ENCODE measurements around the gene SPNS2. TPM values are rescaled to one million over a fixed set of nuclear protein-coding genes. Genes with fewer than 3 reads are reported as not detected.

SPNS2 gene
- total RNA-seq, 1 donor from 2014 or later, result 0.38 TPM

GRCh38 chr17:4505187-4505586, 6.5 kb downstream of the SPNS2 start:
- intact Hi-C loops (cut with micrococcal nuclease), result no loop called here
- CTCF ChIA-PET, result no interaction called here
- DNase-seq, result no peak
- Mint-ChIP-seq H3K4me3 (no peak overlapping the region), H3K27me3 (peaks cover 62% of the 10 kb centered on the region), H3K27ac (no peak overlapping the region), H3K4me1 (peaks cover 10% of the 10 kb centered on the region), H3K9me3 (no peaks in the 10 kb centered on the region), H3K36me3 (ENCODE audit: low read depth) (no peaks in the 10 kb centered on the region)
- no peak for TF ChIP-seq CTCF (IDR thresholded peaks at IDR 0.05)
- POLR2A ChIA-PET, result no interaction called here
- no peak for ATAC-seq (ENCODE audit: low read depth)

- no peak overlapping the region for H3K27ac Mint-ChIP-seq
- no peak overlapping the region for H3K4me3 Mint-ChIP-seq
- DNase-seq, result no peak
- H3K27me3 Mint-ChIP-seq, result peaks cover 60% of the 10 kb centered on the region
- POLR2A ChIA-PET, result no interaction called here
- no peak for ATAC-seq (ENCODE audit: low read depth)
- peaks cover 2% of the 10 kb centered on the region for H3K4me1 Mint-ChIP-seq
- H3K36me3 Mint-ChIP-seq (ENCODE audit: low read depth), result no peaks in the 10 kb centered on the region
- H3K9me3 Mint-ChIP-seq, result no peaks in the 10 kb centered on the region
- no peak for TF ChIP-seq CTCF (IDR thresholded peaks at IDR 0.05)
- intact Hi-C loops (cut with micrococcal nuclease), result no loop called here
- CTCF ChIA-PET, result no interaction called here
These were observed 7.6 kb downstream of the SPNS2 start for GRCh38 chr17:4506175-4506813.

GRCh38 chr17:4506892-4507291, 8.2 kb downstream of the SPNS2 start:
- CTCF ChIA-PET, result no interaction called here
- intact Hi-C loops (cut with micrococcal nuclease), result no loop called here
- DNase-seq (no peak), ATAC-seq (ENCODE audit: low read depth) (no peak)
- Mint-ChIP-seq H3K9me3 (no peaks in the 10 kb centered on the region), H3K27ac (no peak overlapping the region), H3K27me3 (peaks cover 55% of the 10 kb centered on the region), H3K4me1 (peaks cover 2% of the 10 kb centered on the region), H3K4me3 (no peak overlapping the region), H3K36me3 (ENCODE audit: low read depth) (no peaks in the 10 kb centered on the region)
- TF ChIP-seq CTCF (IDR thresholded peaks at IDR 0.05), result no peak
- POLR2A ChIA-PET, result no interaction called here

GRCh38 chr17:4507361-4508111, 8.9 kb downstream of the SPNS2 start:
- ATAC-seq (ENCODE audit: low read depth), result no peak
- POLR2A ChIA-PET, result no interaction called here
- H3K36me3 Mint-ChIP-seq (ENCODE audit: low read depth), result no peaks in the 10 kb centered on the region
- H3K9me3 Mint-ChIP-seq, result no peaks in the 10 kb centered on the region
- CTCF ChIA-PET, result no interaction called here
- peaks cover 2% of the 10 kb centered on the region for H3K4me1 Mint-ChIP-seq
- intact Hi-C loops (cut with micrococcal nuclease), result no loop called here
- no peak for DNase-seq
- H3K4me3 Mint-ChIP-seq, result no peak overlapping the region
- TF ChIP-seq CTCF (IDR thresholded peaks at IDR 0.05), result no peak
- H3K27ac Mint-ChIP-seq, result no peak overlapping the region
- peaks cover 54% of the 10 kb centered on the region for H3K27me3 Mint-ChIP-seq

GRCh38 chr17:4508207-4508606, 9.5 kb downstream of the SPNS2 start:
- DNase-seq, result no peak
- POLR2A ChIA-PET, result no interaction called here
- Mint-ChIP-seq H3K4me3 (no peak overlapping the region), H3K4me1 (peaks cover 2% of the 10 kb centered on the region), H3K36me3 (ENCODE audit: low read depth) (no peaks in the 10 kb centered on the region), H3K9me3 (no peaks in the 10 kb centered on the region), H3K27me3 (peaks cover 49% of the 10 kb centered on the region), H3K27ac (no peak overlapping the region)
- ATAC-seq (ENCODE audit: low read depth), result no peak
- intact Hi-C loops (cut with micrococcal nuclease), result no loop called here
- TF ChIP-seq CTCF (IDR thresholded peaks at IDR 0.05), result no peak
- CTCF ChIA-PET, result no interaction called here
